GM12801 (cell line): ENCODE measurements around the gene EHD1.

ENCODE experiments used
- CTCF ChIP-seq: IDR thresholded peaks from one replicate; pipeline ENCODE4 v1.5.1; 2011; ENCODE audit warnings: control low read depth; ENCODE audit not compliant: insufficient read length; ENCODE audit errors: extremely low read depth

Gene EHD1

GRCh38 chr11:64845129-64845775, 33.2 kb downstream of the EHD1 start:
- no peak for TF ChIP-seq CTCF

DNA sequence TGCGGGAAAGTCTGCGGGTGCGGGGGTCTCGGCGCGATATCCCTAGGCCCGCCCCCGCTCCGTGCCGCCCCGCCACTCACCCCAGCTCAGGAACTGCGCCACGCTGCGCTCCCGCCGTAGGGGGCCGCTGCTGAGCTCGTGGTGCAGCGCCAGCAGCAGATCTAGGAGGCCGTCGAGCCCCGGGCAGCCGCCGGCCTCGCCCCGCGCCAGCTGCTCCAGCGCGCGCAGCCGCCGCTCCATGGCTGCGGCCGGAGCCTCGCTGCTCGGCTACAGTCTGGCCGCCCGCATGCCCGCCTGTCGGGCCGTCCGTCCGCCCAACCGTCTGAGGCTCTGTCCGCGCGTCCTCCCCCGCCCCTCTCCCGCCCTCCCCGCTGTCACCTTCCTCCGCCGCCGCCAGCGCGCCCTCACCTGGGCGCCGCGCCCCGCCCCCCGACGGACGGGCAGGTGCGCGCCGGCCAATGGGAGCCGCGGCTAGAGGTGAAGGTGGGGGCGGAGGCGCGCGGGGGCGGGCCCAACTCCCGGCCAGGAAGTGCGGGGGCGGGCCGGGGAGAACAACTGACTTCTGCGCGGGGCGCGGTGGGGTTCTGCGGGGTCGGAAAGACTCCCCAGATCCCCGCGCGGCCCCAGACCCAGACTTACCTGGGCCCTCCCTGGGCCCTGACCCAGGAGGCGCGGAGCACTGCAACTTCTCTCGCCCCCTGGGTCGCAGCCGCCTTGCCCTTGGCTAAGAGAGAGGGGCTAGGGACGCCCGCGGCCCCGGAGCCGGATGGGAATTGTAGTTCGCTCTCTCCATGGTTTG, 33.9 kb downstream of the EHD1 start, which contains the start of gene CDC42BPG:
CDC42BPG (minus strand) TSS at position 324 of the 799 bp plus-strand sequence; CDS start at position 240, 84 bp downstream.
- TF ChIP-seq CTCF = no peak

- TF ChIP-seq CTCF = no peak
These were observed 34.6 kb downstream of the EHD1 start for GRCh38 chr11:64843686-64844329.

GRCh38 chr11:64842851-64843685, 35.4 kb downstream of the EHD1 start:
- TF ChIP-seq CTCF = no peak

GRCh38 chr11:64842366-64842759, 36.1 kb downstream of the EHD1 start:
- no peak for TF ChIP-seq CTCF

GRCh38 chr11:64841592-64842365, 36.6 kb downstream of the EHD1 start:
- no peak for TF ChIP-seq CTCF
